EH (cell line): ENCODE measurements around the gene RABAC1.
"Not testable (repeated sequence)": the region's sequence is repeated elsewhere in the genome, so short reads cannot be mapped to it uniquely, and the experiment has no call there.

Source experiments
- DNase-seq: peaks from one replicate; pipeline ENCODE4 v3.0.0-alpha.2; 2015; ENCODE audit warnings: low read depth

RABAC1 gene, protein sequence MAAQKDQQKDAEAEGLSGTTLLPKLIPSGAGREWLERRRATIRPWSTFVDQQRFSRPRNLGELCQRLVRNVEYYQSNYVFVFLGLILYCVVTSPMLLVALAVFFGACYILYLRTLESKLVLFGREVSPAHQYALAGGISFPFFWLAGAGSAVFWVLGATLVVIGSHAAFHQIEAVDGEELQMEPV

DNA sequence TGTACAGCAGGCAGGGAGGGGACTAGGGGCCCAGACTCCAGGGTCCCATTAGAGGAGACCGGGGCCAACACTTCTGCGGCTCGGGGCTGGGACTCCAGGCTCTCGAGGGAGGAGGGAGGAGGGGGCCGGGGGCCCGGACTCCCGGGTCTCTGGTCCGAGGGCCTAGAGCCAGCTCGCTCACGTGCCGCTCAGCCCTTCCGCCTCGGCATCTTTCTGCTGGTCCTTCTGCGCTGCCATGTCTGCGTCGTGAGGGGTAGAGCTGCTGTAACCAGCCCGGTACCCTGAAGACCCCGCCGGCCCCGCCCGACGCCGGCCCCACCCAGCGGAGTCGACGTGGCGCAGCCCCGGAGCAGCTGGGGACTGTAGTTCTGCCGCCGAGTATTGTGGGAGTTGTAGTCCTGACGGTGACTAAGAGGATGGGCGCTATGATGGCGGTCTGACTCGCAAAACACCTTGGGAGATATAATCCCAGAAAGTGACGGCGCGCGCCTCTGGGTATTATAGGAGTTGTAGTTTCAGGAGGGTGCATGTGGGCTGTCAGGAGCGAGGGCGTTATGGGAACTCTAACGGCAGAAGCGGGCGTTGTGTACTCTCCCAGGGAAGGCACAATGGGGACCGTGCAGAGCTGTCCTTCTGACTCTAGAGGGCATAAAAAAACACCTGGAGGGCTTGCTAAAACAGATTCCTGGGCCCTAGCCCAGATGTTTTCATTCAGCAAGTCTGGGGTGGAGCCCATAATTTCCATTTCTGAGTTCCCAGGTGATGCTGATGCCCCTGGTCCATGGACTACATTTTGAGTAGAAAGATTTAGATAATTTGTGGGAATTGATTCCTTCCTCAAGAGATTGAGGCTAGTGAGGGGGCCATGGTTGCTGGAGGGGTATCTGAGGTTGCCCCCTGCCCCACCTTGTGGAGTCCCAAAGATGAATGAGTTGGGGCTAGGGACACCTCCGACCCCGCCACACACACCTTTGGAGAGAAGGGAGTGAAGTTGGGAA is at the start of gene RABAC1:
Gene RABAC1 (minus strand): TSS at position 266 of the 998 bp plus-strand sequence. CDS start 29 bp downstream, at position 237.
- peak; percentile 95 for DNase-seq

DNA sequence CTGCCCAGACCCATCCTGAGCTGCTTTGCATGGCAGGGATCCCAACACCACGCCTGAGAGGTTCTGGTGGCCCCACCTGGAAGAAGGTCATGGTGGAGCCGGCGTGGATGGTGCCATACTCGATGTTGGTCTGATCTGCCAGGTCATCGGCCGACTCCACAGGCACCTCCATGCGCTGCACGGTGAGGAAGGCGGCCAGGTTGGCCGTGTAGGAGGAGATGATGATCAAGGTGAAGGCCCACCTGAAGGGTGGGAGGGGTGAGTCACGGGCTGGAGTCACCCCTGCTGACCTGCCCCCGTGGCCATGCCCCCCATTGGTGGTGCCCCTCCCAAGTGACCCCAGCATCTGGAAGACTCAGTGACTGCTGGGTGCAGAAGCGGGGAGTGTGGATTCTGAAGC is 47.4 kb upstream of the RABAC1 start:
- DNase-seq = no peak

DNA sequence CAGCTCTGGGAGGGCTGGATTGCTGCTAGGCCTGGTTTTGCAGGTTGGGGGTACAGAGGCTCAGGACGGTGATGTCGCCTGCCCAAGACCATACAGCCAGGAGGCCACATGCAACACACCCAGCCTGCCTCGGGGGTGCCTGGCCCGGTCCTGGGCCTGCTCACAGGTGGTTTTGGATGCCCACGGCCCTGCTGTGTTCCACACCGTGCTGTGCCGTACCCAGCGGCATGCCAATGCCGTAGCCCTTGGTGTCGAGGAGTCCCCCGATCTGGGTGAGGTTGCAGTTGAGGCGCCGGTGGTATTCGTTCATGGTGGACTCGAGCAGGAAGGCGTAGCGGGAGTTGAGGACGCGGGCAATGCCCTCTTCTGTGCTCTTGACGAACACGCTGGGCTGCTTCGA is 46.4 kb upstream of the RABAC1 start:
- DNase-seq = no peak

DNA sequence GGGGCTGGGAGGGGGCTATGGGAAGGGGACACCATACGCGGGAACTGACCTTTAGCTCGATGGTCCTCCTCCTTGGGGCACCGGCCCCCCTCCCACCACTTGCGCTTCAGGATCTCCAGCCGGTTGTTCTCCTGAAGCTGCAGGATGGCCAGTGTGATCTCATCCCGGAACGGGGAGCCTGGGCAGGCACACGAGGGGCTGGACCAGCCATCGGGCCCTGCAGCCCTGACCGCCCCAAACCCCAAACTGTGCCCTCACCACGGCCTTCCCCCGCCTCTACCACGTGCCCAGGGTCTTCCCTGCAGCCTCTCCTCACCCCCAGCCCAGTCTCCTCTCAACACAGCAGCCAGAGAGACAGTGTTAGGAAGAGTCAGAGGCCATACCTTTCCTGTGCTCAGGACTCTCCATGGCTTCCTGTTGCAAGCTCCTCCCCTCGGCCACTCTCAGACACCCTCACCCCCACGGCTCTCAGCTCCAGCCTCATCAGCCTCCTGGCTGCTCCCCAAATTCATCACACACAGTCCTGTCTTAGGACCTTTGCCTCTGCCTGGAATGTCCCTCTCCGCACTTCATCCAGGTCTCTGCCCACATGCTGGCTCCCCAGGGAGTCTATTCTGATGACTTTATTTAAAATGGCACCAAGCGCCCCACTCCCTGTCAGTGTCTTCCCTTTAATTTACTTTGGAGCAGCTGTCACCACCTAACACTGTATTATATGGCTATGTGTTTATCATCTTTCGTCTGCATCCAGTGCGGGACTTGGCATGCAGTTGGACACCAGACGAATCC is 44.6 kb upstream of the RABAC1 start:
- no peak for DNase-seq

DNA sequence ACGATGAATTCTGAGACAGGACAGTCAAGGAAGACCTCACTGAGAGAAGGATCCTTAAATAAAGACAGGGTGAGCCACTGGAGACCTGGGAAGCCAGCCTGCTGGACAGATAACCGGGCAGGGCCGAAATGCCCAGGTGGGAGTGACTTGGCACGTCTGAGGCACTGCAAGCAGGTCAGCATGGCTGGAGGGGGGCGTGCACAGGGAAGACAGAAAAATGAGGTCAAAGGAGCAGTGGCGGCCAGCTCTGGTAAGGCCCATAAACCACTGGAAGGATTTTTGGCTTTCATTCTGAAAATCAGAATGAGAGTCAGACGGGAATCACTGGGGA is 40.7 kb upstream of the RABAC1 start:
- no peak for DNase-seq

DNA sequence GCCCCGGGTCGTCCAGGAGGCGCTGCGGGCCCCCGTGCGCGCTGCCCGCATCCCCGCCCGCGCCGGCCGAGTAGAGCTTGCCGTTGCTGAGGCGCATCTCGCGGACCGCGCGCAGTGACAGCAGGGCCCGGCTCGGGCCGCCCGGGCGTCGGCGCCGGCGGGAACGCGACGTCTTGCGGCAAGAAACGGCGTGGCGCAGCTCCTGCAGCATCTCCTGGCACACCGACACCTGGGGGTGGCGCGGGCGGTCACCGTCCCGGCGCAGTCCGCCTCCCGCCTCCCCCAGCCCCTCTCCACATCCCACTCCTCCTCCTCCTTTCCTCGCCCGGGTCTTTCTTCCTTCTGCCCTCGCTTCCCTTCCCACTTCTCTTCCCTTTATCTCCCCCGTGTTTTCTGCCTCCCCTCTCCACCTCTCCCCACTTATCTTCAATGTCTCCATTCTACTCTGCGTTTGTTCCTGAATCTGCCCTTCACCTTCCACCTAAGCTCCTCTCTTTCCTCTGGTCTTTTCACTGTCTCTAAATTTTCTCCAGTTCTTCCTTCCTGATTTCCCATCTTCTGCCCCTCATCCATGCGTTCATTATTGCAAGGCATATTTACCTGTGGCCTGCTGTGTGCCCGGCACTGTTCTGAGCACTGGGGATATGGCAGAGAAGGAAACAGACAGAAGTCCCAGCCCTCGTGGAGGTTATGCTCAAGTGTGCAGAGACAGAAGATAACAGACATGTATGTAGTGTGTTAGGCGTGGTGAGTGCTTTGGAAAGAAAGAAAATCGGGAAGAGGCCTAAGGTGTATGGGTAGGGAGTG is 40.2 kb upstream of the RABAC1 start:
- no peak for DNase-seq

DNA sequence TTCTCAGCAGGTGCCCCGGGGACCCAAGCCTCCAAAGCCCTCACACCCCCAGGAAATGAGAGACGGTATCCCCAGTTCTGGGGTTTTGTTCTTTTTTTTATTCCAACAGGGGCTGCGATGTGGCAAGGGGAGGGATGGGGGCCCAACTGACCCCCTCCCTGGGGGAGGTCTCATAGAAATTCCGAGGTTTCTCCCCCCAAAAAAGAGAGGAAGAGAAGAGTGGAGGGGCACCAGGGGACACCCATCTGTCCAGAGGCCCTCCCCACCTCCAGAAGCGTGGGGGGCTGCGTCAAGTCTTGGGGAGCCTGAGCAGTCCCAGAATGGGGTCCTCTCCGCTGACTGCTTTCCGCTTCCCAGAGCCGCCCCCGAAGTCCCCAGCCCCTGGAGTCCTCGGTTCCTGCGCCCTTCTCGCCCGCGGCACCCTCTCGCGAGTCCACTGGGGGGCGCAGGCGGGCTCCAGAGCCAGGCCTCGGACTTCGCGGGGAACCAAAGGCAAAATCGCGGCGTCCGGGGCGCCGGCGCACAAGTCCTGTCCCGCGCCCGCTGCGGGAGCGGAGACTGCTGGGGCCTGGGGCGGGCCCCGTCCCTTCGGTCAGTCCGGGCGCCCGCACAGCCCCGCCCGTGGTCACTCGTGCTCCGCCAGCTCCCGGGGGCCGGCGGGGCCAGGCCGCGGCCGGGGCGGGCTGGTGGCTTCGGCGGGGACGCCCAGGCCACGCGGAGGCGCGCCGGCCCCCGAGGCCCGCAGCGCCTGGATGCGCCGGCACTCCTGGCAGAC is 39.3 kb upstream of the RABAC1 start:
- peak; percentile 43 for DNase-seq

DNA sequence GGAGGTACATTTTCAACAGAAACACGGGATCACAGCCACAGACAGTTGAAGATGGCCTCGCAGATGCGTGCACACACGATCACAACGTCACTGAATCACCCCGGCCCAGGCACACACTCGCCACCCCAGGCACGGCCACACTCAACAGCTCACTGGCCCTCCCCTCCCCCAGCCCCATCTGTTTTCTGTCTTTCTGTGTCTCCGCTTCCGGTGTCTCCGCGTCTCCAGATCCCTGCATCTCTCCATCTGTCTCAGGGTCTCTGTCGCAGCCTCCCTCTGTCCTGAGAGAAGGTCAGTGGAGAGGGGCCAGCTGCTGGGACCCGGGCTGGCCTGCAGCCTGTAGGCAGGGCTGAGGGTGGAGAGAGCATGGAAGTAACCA is 38.7 kb upstream of the RABAC1 start:
- no peak for DNase-seq

DNA sequence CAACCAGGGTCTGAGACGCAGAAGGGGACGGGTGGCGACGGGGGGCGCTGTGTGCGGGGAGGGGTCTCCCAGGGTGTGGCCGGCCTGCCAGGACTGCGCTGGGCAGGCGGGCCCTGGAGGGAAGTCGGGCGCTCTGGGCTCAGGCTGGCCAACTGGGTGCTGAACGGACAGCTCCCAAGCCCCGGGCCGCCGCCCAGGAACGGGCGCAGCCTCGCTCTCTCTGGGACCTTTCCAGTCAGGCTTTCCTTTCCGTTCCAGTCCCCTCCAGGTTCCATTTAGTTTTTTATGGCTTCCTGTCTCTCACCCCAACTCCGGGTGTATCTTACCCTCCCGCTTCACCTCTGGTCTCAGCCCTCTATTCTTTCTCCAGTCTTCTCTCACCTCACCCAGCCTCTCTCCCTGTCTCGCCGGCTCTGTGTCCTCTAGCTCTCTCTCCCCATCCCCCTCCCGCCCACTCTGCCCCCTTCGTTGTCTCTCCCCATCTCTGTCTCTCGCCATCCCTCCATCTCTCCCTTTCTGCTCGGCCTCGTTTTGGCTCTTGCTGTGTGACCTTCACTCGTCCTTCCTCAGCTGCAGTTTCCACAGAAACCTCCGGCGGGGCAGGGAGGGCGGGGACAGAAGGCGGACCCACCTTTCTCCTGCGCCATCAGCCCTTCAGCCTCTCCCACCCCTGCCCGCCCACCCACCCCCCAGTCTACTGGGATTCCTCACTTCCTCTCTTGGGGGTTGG is 38.2 kb upstream of the RABAC1 start:
- peak; percentile 53 for DNase-seq

DNA sequence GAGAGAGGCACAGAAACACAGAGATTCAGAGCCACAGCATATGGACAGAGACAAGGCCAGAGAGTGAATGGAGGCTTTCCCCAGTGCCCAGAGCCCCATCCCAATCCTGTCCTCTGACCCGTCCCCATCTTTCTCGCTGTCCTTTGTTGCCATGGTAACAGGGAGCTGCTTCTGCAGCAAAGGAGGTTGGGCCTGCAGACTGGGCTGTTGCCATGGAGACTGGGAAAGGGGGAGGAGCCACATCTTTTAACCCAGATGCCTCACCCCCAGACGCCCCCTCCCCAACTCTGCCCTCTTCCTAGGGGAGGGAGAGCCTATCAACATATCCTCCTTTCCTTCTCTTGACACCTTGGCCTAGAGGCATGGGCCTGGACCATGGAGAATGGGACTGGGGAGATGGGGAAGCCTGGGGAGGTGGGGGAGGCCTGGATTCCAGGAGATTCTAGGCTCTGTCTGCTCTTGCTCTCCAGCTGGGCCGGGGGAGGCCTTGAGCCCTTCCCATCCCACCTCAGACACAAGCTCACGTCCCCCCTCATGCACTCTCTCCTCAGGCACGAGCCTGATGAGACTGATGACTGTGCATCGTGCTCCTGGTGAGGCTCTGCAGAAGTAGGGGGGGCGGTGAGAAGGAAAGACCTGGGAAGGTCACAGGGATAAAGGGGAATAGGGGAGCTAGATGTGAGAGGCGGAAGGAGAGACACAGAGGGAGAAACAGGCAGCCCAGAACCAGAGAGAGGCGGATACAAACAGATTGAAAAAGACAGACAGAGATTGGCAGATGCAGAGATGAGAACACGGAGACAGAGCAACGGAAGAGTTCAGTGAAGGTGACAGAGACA is 37.1 kb upstream of the RABAC1 start:
- no peak for DNase-seq

DNA sequence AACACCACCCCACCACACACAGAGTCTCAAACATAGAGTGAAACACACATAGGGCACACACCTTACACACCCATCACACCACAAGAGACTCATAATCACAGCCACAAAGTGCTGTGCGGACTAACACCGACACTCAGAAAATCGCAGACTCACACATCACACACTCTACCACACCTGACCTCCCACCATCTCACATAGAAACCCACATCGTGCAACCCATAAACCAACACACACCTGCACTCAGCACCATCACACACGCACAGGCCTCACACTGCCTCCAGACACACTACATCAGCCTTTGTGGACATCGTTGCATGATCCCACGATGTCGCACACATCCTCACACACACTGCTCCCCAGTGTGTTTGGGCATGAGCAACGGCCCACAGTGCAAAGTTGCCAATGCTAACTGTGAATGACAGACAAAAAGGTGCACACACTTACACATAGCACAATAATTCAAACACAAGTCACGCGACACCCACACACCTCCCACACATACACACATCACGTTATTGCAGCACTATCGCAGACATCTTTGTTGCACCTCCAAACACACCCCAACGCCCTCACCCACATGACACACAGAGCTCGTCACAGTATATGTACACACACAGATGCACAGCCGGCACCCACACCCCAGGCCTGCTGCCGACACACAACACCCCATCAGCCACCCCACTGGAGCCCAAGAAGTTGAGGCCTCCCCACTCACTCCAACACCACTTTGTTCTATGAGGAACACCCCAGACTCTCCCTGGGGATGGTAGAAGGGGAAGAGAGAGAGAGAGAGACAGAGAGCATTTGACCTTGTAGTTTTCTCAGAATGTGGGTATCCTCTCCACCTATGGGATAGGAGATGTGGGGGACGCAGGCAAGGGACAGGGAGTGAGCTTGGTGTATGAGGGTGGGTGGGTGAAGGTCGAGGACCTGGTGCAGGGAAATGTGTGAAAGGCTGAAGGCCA is 36.2 kb upstream of the RABAC1 start:
- no peak for DNase-seq

DNA sequence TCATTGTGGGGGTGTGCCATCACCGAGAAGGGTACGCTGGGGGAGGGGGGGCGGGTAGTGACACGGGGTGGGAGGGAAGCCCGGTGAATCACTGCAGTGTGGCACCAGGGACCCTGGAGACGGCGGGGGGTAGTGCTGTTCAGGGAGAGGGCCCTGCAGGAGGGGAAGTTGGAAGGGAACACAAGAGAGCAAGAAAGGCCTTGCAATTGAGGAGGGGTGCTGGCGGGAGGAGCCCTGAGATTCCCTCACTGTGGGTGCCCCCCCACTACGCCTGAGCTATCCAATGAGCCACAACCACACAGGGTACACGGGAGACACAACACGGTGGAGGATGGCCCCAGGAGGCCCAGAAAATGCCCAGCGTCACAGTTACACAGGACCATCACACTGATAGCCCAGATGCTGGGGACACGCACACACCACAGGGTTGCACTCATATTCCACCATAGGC is 35.4 kb upstream of the RABAC1 start:
- DNase-seq = no peak

DNA sequence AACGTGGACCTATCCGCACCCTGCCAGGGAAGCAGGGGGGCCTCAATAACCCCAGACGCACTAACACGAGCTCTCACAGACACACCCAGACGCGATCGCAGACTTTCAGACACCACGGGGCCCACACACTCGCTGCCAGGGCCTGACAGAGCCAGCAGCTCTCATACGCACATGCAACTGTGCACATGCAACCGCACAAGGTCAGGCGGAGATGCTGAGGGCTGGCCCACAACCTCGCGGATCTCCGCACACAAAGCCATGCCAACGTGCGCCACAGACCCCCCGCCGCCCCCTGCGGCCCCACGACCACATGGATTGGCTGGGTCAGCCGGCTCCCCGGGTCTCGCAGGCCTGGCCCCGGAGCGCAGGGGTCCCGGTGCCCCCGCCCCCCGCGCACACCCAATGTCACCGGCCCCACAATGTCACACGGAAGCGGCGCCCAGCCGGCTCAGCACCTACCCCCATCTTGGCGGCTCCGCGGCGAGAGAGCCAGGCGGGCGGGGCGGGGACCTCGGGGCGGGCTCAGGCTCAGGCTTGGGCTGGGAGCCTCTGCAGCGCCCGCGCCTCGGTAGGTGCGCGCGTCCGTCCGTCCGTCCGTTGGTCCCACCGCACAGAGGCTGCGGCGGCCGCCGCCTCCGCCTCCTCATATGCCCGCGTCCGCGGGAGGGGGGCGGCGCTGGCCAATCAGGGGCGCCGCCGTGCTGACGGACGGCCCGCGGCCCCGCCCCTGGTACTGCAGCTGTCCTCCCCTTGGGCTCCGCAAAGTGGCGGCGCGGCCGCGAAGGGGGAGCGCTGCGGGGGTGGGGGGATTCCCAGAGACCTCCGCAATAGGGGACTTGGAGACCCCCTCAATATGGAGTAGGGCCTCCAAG is 34.7 kb upstream of the RABAC1 start, which contains the start of gene ATP1A3:
Gene ATP1A3 (minus strand): TSS at position 619 of the 872 bp plus-strand sequence. CDS start 154 bp downstream, at position 465.
- DNase-seq = peak; percentile 60

DNA sequence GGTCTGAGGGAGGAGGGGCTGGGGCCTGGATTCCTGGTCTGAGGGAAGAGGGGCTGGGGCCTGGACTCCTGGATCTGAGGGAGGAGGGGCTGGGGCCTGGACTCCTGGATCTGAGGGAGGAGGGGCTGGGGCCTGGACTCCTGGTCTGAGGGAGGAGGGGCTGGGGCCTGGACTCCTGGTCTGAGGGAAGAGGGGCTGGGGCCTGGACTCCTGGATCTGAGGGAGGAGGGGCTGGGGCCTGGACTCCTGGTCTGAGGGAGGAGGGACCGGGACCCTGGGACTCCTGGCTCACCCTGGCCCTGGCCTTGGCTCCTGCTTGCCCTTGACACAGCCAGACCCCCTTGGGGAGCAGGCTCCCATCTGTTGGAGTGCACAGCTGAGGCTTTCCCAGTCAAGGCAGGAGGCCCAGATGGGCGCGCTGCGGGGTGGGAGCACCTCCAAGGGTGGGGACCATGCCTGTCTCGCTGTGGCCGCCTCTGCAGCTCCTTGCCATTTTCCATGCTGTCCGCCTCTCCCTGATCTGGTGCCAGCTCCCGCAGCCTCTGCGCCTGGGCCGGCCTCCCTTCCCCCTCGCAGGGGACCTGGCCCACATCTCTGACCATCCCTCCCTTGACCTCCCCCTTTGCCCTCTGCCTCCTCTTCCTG is 32.9 kb upstream of the RABAC1 start:
- not testable (repeated sequence) for DNase-seq

DNA sequence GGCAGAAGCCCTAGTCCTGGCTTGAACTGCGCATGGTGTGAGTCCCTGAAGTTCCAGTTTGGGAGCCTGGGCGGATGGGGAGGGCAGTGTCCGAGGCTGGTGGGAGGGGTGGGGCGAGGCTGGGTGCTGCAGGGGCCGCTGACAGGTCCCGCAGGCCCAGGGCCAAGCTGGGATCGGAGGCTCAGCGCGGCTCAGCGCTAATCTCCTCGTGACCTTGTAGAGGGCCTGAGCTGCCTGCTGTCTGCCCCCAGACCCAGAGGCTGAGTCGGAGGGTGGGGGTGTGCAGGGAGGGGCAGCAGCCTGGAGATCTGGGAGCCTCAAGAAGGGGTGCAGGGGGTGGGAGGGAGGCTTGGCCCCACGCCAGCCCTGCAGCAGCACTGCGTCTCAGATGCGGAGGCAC is 31.9 kb upstream of the RABAC1 start:
- no peak for DNase-seq

DNA sequence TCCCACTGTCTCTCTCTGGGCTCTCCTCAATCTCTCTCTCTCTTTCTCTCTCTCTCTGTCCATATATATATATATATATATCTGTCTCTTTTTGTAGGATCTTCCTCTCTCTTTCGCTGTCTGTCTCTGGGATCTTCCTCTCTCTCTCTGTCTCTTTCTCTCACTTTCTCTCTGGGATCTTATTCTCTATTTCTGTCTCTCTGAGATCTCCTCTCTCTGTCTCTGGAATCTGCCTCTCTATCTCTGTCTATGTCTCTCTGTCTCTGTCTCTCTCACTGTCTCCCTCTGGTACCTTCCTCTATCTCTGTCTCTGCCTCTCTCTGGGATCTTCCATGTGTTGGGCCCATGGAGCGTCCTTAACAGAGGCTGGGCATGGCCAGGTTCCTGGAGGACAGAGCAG is 31.5 kb upstream of the RABAC1 start:
- no peak for DNase-seq

DNA sequence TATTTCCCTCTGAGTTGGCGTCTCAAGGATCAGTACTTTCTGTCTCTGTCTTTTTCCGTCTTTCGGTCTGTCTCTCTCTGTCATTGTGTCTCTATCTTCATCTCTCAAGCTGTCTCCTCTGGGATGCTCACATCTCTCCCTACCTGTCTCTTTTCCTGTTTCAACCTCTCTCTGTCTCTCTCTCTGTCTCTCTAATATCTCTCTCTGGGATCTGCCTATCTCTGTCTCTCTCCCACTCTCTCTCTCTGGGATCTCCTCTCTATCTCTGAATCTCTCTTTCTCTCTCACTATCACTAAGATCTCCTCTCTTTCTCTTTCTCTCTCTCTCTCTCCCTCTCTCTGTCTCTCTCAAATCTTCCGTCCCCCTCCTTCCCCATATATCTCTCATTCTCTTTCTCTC is 30.9 kb upstream of the RABAC1 start:
- no peak for DNase-seq
